ENCODE results near the gene ZNF669.
A peak's percentile ranks its signal among the peaks of the same experiment; 100 is the strongest.
"Not testable (repeated sequence)": the region's sequence is repeated elsewhere in the genome, so short reads cannot be mapped to it uniquely, and the experiment has no call there.

The ZNF669 gene
- 31.1 to 34.1 reads per million in 2 donors for total RNA-seq

- peak; percentile 76 for DNase-seq
These were observed at the start of gene ZNF669 for GRCh38 chr1:247103859-247104591. Gene ZNF669 (minus strand): TSS chr1:247104356. CDS start chr1:247104199, 157 bp downstream.

- DNase-seq: no peak
These were observed 43.6 kb upstream of the ZNF669 start for GRCh38 chr1:247147781-247148180.

GRCh38 chr1:247147120-247147519 lies 43.0 kb upstream of the ZNF669 start:
- not testable (repeated sequence) for DNase-seq

- DNase-seq: no peak
These were observed 42.5 kb upstream of the ZNF669 start for GRCh38 chr1:247146671-247147070.

GRCh38 chr1:247145279-247145678 lies 41.1 kb upstream of the ZNF669 start:
- no peak for DNase-seq

GRCh38 chr1:247139557-247139956 lies 35.4 kb upstream of the ZNF669 start:
- DNase-seq: not testable (repeated sequence)

- no peak for DNase-seq
These were observed 27.1 kb upstream of the ZNF669 start for GRCh38 chr1:247131236-247131635.

- DNase-seq: not testable (repeated sequence)
These were observed 23.5 kb upstream of the ZNF669 start for GRCh38 chr1:247127519-247128282.

- DNase-seq: not testable (repeated sequence)
These were observed 22.4 kb upstream of the ZNF669 start for GRCh38 chr1:247126601-247127000.

- not testable (repeated sequence) for DNase-seq
These were observed 22.0 kb upstream of the ZNF669 start for GRCh38 chr1:247126166-247126565.

- no peak for DNase-seq
These were observed 17.2 kb upstream of the ZNF669 start for GRCh38 chr1:247121382-247121781.

GRCh38 chr1:247120408-247120668 lies 16.2 kb upstream of the ZNF669 start:
- DNase-seq: not testable (repeated sequence)

GRCh38 chr1:247119600-247120407 lies 15.6 kb upstream of the ZNF669 start:
- no peak for DNase-seq

GRCh38 chr1:247118946-247119446 lies 14.8 kb upstream of the ZNF669 start:
- no peak for DNase-seq

- DNase-seq: no peak
These were observed 11.4 kb upstream of the ZNF669 start for GRCh38 chr1:247115545-247115944.

GRCh38 chr1:247115141-247115510 lies 11.0 kb upstream of the ZNF669 start:
- DNase-seq: no peak

- no peak for DNase-seq
These were observed 10.4 kb upstream of the ZNF669 start for GRCh38 chr1:247114351-247115140.

- DNase-seq: no peak
These were observed 9.6 kb upstream of the ZNF669 start for GRCh38 chr1:247113733-247114271.

- DNase-seq: no peak
These were observed 8.9 kb upstream of the ZNF669 start for GRCh38 chr1:247113094-247113497.

GRCh38 chr1:247112479-247112781 lies 8.3 kb upstream of the ZNF669 start:
- DNase-seq: no peak

GRCh38 chr1:247111700-247112478 lies 7.7 kb upstream of the ZNF669 start:
- no peak for DNase-seq
